Activated B cell treated with CpG ODN at 0.5 μM for 24 hours (primary cell): ENCODE results near the gene STEAP1B. TPM values are rescaled to one million over a fixed set of nuclear protein-coding genes. Genes with fewer than 3 reads are reported as not detected.

ENCODE experiments used
- ATAC-seq: fragments of 200-7000 bp; cut with Tn5 transposase; one replicate; pipeline ENCODE4 v1.10.0; 2021; ENCODE audit warnings: low read depth, mild to moderate bottlenecking, moderate library complexity
- CTCF ChIA-PET: fragments of 350-600 bp; sonication (Branson Sonifier 250); formaldehyde crosslinking; loops from one replicate; lab custom pipeline; 2021; ENCODE audit warnings: antibody characterized with exemption; lab: Charles Lee
- POLR2A ChIA-PET: fragments of 350-600 bp; sonication (Branson Sonifier 250); formaldehyde crosslinking; loops from one replicate; lab custom pipeline; 2021; ENCODE audit warnings: antibody characterized with exemption; lab: Charles Lee
- DNase-seq: peaks from one replicate; pipeline ENCODE4 v3.0.0; 2022
- H3K27ac Mint-ChIP-seq: one replicate; pipeline ENCODE4 v1.8.0; 2020; ENCODE audit warnings: mixed read lengths
- H3K27me3 Mint-ChIP-seq: one replicate; pipeline ENCODE4 v1.8.0; 2021; ENCODE audit warnings: mixed read lengths
- H3K36me3 Mint-ChIP-seq: one replicate; pipeline ENCODE4 v1.8.0; 2021; ENCODE audit warnings: low read depth, mixed read lengths
- H3K4me1 Mint-ChIP-seq: one replicate; pipeline ENCODE4 v1.8.0; 2021; ENCODE audit warnings: mixed read lengths
- H3K4me3 Mint-ChIP-seq: one replicate; pipeline ENCODE4 v1.8.0; 2020; ENCODE audit warnings: mild to moderate bottlenecking, mixed read lengths
- H3K9me3 Mint-ChIP-seq: one replicate; pipeline ENCODE4 v1.8.0; 2020; ENCODE audit warnings: mixed read lengths
- intact Hi-C: fragments of 100-400 bp; cut with micrococcal nuclease; formaldehyde crosslinking; loops from one replicate; pipeline ENCODE4 v1.15.1; 2024
- total RNA-seq: library from RNA; stranded (reverse); gene quantifications from 2 replicates; pipeline ENCODE4 v1.2.3, GENCODE V29; 2022
- TF ChIP-seq, protein P1 (sequence below): fragments of 200-600 bp; IDR thresholded peaks from one replicate; pipeline ENCODE4 v1.8.0; 2022; ENCODE audit warnings: antibody characterized with exemption, mild to moderate bottlenecking

STEAP1B gene
- total RNA-seq, 1 donor from 2014 or later: 117 TPM

DNA sequence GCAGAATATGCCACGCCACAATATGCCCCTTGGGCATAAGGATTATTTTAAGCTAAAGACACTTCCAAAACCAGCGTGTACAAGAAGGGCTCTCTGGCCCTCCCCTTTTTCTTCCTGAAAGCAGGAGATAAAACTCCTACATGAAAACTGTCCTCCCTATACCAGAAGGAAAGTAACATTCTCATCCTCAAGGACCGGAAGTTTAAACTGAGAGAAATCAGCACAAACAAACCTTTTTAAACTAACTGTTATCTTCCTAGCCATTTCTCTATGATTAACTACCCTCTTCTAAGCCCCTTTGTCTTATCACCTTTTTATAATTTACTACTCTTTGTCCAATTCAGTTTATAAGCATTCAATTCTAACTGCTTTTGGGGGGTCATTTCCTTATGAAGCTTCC lies 126.6 kb downstream of the STEAP1B start:
- DNase-seq: no peak
- Mint-ChIP-seq H3K36me3 (no peaks in the 10 kb centered on the region), H3K27ac (no peak overlapping the region), H3K9me3 (no peaks in the 10 kb centered on the region), H3K4me3 (no peak overlapping the region), H3K4me1 (no peaks in the 10 kb centered on the region), H3K27me3 (peaks cover 11% of the 10 kb centered on the region)
- intact Hi-C loops: no loop called here
- ChIA-PET CTCF (no interaction called here), POLR2A (no interaction called here)
- TF ChIP-seq, protein P1, sequence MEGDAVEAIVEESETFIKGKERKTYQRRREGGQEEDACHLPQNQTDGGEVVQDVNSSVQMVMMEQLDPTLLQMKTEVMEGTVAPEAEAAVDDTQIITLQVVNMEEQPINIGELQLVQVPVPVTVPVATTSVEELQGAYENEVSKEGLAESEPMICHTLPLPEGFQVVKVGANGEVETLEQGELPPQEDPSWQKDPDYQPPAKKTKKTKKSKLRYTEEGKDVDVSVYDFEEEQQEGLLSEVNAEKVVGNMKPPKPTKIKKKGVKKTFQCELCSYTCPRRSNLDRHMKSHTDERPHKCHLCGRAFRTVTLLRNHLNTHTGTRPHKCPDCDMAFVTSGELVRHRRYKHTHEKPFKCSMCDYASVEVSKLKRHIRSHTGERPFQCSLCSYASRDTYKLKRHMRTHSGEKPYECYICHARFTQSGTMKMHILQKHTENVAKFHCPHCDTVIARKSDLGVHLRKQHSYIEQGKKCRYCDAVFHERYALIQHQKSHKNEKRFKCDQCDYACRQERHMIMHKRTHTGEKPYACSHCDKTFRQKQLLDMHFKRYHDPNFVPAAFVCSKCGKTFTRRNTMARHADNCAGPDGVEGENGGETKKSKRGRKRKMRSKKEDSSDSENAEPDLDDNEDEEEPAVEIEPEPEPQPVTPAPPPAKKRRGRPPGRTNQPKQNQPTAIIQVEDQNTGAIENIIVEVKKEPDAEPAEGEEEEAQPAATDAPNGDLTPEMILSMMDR: no peak
- ATAC-seq: no peak

DNA sequence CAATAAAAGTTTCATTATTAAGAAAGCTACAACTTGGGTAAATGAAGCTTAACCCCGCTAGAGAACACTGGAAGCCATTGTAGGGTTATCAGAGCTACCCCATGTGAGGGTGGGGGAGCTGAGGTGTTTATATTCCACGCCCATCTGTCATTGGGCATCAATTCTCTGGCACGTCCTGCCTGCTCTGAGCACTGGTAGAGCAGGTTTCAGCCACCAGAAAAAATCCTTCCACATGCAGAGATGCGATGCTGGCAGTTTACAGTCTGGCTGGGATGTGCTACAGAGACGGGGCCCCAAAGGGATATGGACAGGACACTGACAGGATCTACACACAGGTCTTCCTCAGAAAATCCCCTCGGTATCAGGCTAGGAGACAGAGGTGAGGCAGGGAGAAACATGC lies 127.1 kb downstream of the STEAP1B start:
- peaks cover 9% of the 10 kb centered on the region for H3K27me3 Mint-ChIP-seq
- H3K4me3 Mint-ChIP-seq: no peak overlapping the region
- POLR2A ChIA-PET: no interaction called here
- H3K36me3 Mint-ChIP-seq: no peaks in the 10 kb centered on the region
- ATAC-seq (no peak), DNase-seq (no peak)
- H3K27ac Mint-ChIP-seq: peak overlapping the region; percentile 41
- CTCF ChIA-PET: no interaction called here
- no peaks in the 10 kb centered on the region for H3K4me1 Mint-ChIP-seq
- TF ChIP-seq, protein P1: no peak
- H3K9me3 Mint-ChIP-seq: no peaks in the 10 kb centered on the region
- intact Hi-C loops: no loop called here

DNA sequence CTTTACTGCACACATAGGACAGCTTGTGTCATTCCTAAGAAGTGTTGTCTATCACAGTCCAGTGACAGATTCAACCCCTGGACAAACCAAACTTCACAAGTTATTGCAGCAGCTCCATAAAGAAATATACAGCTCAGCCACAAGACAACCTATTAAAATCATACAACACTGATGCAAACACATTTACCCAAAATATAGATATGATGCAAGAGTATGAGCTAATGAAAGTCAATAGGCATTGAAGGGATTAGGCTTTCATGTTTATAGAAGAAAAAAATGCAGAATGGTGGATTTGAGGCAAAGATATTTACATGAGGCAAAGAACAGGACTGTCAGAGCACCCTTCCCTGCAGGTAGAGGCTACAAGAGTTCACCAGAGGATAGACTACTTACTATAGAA lies 128.1 kb downstream of the STEAP1B start:
- H3K27ac Mint-ChIP-seq: no peak overlapping the region
- TF ChIP-seq, protein P1: no peak
- H3K4me1 Mint-ChIP-seq: no peaks in the 10 kb centered on the region
- ATAC-seq: no peak
- ChIA-PET CTCF (no interaction called here), POLR2A (no interaction called here)
- H3K27me3 Mint-ChIP-seq: peaks cover 6% of the 10 kb centered on the region
- no peaks in the 10 kb centered on the region for H3K36me3 Mint-ChIP-seq
- no peaks in the 10 kb centered on the region for H3K9me3 Mint-ChIP-seq
- DNase-seq: no peak
- no peak overlapping the region for H3K4me3 Mint-ChIP-seq
- intact Hi-C loops: no loop called here

Other genes starting within 250 kb of the STEAP1B start
- gene RAPGEF5, start 143.0 kb downstream of the STEAP1B start, total RNA-seq: 10.1 and 12.4 TPM in 2 replicates
- gene IL6, start 227.0 kb upstream of the STEAP1B start, total RNA-seq: 64.4 and 72.3 TPM in 2 replicates